Immature natural killer cell (primary cell): Measurements from ENCODE around the gene ATP12A. TPM values are rescaled to one million over a fixed set of nuclear protein-coding genes. Genes with fewer than 3 reads are reported as not detected.

Experiments
- DNase-seq, 3 donors: peaks; one replicate each; pipeline ENCODE4 v3.0.0; 2022; ENCODE audit warnings: mixed read lengths in 1 of 3
- H3K27ac Mint-ChIP-seq, 6 donors: one replicate each; pipeline ENCODE4 v1.8.0; 2020; ENCODE audit warnings: mixed read lengths in 6 of 6, mild to moderate bottlenecking in 5 of 6, inconsistent platforms in 4 of 6, moderate library complexity in 3 of 6
- H3K27me3 Mint-ChIP-seq, 3 donors: one replicate each; pipeline ENCODE4 v1.8.0; 2020 to 2021; ENCODE audit warnings: low read depth in 3 of 3, mild to moderate bottlenecking in 3 of 3, mixed read lengths in 3 of 3, moderate library complexity in 3 of 3, inconsistent platforms in 1 of 3
- H3K36me3 Mint-ChIP-seq, 3 donors: one replicate each; pipeline ENCODE4 v1.8.0; 2020; ENCODE audit warnings: mixed read lengths in 3 of 3, inconsistent platforms in 2 of 3, mild to moderate bottlenecking in 2 of 3
- H3K4me1 Mint-ChIP-seq, 2 donors: one replicate each; pipeline ENCODE4 v1.8.0; 2020; ENCODE audit warnings: inconsistent platforms in 2 of 2, mild to moderate bottlenecking in 2 of 2, mixed read lengths in 2 of 2, moderate library complexity in 1 of 2
- H3K4me3 Mint-ChIP-seq, 5 donors: one replicate each; pipeline ENCODE4 v1.8.0; 2020; ENCODE audit warnings: mild to moderate bottlenecking in 5 of 5, mixed read lengths in 5 of 5, inconsistent platforms in 3 of 5, moderate library complexity in 3 of 5
- H3K9me3 Mint-ChIP-seq, 6 donors: one replicate each; pipeline ENCODE4 v1.8.0; 2020; ENCODE audit warnings: mild to moderate bottlenecking in 6 of 6, mixed read lengths in 6 of 6, inconsistent platforms in 4 of 6, moderate library complexity in 3 of 6
- polyA plus RNA-seq, 3 donors: library from polyadenylated mRNA; unstranded; fragments of 300-500 nt; fragmentation: Illumina TruSeq; gene quantifications; one replicate each; pipeline ENCODE4 v1.2.3, GENCODE V29; 2021

Gene ATP12A
- polyA plus RNA-seq, 3 donors from 2014 or later = not detected

DNA sequence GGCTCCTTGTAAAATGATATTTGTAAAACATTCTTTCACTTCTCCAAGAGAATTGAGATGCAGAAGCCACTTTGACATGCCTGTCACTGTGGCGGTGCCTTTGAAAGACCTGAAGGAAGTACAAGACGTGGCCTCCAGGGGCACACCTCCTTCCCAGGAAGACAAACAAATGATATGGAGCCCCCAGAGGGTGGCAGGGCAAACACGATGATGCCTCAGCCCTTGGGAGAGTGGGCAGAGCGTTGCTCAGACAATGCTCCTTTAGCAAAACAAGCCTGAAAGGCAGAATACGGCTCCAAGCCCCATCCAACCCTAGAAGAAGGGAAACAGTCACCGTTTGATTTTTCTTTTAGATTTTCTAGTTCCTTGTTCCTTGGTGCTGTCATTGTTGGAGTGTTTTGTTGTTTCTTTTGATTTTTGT lies 9.2 kb upstream of the ATP12A start:
- H3K36me3 Mint-ChIP-seq = no peaks in the 10 kb centered on the region
- no peak for DNase-seq

GRCh38 chr13:24671386-24672113 lies 8.7 kb upstream of the ATP12A start:
- no peak overlapping the region for H3K4me3 Mint-ChIP-seq
- peak overlapping the region in 3 of 6 donors; percentile 24 to 67 (median 34) for H3K27ac Mint-ChIP-seq
- DNase-seq = peak; percentile 30 to 44 (median 39)

More for the DNA sequence above, 9.2 kb upstream of the ATP12A start:
- peak overlapping the region in 1 of 6 donors; percentile 34 for H3K27ac Mint-ChIP-seq
- H3K27me3 Mint-ChIP-seq = peaks cover 0 to 5% (median 2%) of the 10 kb centered on the region in 3 donors
- H3K4me3 Mint-ChIP-seq = no peak overlapping the region
- peaks cover 6 to 12% of the 10 kb centered on the region in 2 donors for H3K4me1 Mint-ChIP-seq
- no peaks in the 10 kb centered on the region for H3K9me3 Mint-ChIP-seq

GRCh38 chr13:24672141-24673132 lies 7.8 kb upstream of the ATP12A start:
- no peak for DNase-seq
- Mint-ChIP-seq H3K9me3 (no peaks in the 10 kb centered on the region), H3K27me3 (peaks cover 0 to 7% (median 5%) of the 10 kb centered on the region in 3 donors), H3K27ac (no peak overlapping the region), H3K36me3 (no peaks in the 10 kb centered on the region), H3K4me3 (no peak overlapping the region), H3K4me1 (peaks cover 6 to 12% of the 10 kb centered on the region in 2 donors)

More at GRCh38 chr13:24671386-24672113, 8.7 kb upstream of the ATP12A start:
- Mint-ChIP-seq H3K27me3 (peaks cover 0 to 5% (median 4%) of the 10 kb centered on the region in 3 donors), H3K4me1 (peaks cover 6 to 12% of the 10 kb centered on the region in 2 donors), H3K9me3 (no peaks in the 10 kb centered on the region), H3K36me3 (no peaks in the 10 kb centered on the region)

GRCh38 chr13:24675806-24676570 lies 4.2 kb upstream of the ATP12A start:
- H3K9me3 Mint-ChIP-seq = no peaks in the 10 kb centered on the region
- DNase-seq = no peak
- peaks cover 10 to 16% of the 10 kb centered on the region in 2 donors for H3K4me1 Mint-ChIP-seq
- H3K27ac Mint-ChIP-seq = no peak overlapping the region
- H3K4me3 Mint-ChIP-seq = no peak overlapping the region
- H3K36me3 Mint-ChIP-seq = no peaks in the 10 kb centered on the region
- peaks cover 3 to 15% (median 13%) of the 10 kb centered on the region in 3 donors for H3K27me3 Mint-ChIP-seq

DNA sequence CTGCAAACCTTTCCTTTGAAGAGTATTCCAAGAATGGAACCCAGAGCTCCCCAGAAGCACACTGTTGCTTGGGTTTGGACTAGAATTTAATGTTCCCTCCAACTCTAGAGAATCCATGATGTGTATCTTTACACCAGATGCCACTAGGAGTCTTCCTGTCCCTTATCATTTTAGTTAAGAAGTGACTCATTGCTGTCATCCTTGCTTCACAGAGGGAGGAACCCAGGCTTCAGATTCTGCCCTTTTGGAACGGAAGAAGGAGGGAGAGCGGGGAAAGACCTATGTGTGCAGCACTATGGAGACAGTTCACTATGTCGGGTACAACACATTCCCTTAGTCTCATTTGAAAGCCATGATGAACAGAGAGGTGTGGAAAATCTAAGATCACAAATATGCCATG lies 2.1 kb upstream of the ATP12A start:
- Mint-ChIP-seq H3K4me3 (peak overlapping the region in 2 of 5 donors; percentile 10 to 23), H3K36me3 (no peaks in the 10 kb centered on the region), H3K27ac (no peak overlapping the region), H3K27me3 (peaks cover 8 to 18% (median 15%) of the 10 kb centered on the region in 3 donors), H3K9me3 (no peaks in the 10 kb centered on the region), H3K4me1 (peaks cover 8 to 10% of the 10 kb centered on the region in 2 donors)
- DNase-seq = no peak

- peaks cover 15 to 26% (median 18%) of the 10 kb centered on the region in 3 donors for H3K27me3 Mint-ChIP-seq
- no peak overlapping the region for H3K27ac Mint-ChIP-seq
- no peaks in the 10 kb centered on the region for H3K9me3 Mint-ChIP-seq
These were observed 522 bp upstream of the ATP12A start for GRCh38 chr13:24679686-24680085.

DNA sequence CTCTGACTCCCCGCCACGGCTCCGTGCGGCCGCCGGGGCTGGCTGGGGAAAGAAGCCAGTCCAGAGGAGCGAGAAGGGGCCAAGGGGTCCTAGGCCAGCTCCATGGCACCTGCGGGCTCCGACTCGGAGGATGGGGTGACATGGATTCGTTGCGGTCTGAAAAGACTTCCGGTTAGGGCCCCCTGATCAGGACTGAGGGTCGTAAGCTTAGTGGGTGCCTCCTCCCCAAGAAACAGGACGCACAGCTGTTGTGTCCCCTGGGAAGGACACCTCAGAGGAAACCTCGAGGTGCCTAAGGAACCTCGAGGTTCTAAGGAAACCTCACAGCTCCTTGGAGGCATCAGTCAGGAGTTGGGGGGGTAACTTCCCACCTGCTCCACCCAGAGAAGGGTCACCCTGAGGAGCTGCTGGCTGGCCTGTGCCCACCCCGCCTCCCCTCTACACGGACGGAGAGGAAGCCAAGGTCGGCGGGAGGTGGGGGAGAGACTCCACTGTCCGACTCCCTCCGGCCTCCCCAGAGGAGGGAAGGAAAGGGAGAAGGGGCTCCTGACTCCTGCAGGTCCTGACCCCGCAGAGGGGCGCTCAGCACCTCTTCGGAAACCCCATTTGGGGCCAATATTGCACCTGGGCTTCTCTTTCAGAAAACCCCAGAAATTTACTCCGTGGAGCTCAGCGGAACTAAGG lies 855 bp downstream of the ATP12A start:
- Mint-ChIP-seq H3K27ac (no peak overlapping the region), H3K36me3 (no peaks in the 10 kb centered on the region), H3K4me3 (peak overlapping the region in 3 of 5 donors; percentile 13 to 47 (median 27)), H3K4me1 (peaks cover 35 to 37% of the 10 kb centered on the region in 2 donors), H3K9me3 (no peaks in the 10 kb centered on the region), H3K27me3 (peaks cover 19 to 26% (median 21%) of the 10 kb centered on the region in 3 donors)
- no peak for DNase-seq

More at GRCh38 chr13:24679686-24680085, 522 bp upstream of the ATP12A start:
- no peak for DNase-seq
- Mint-ChIP-seq H3K4me3 (peak overlapping the region; percentile 19 to 57 (median 34)), H3K4me1 (peaks cover 23 to 25% of the 10 kb centered on the region in 2 donors), H3K36me3 (no peaks in the 10 kb centered on the region)

DNA sequence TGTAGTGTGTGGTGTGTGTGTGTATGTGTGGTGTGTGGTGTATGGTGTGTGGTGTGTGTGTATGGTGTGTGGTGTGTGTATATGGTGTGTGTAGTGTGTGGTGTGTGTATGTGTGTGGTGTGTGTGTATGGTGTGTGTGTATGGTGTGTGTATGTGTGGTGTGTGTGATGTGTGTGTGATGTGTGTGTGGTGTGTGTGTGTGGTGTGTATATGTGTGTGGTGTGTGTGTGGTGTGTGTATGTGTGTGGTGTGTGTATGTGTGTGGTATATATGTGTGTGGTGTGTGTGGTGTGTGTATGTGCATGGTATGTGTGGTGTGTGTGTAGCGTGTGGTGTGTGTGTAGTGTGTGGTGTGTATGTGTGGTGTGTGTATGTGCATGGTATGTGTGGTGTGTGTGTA lies 1.7 kb downstream of the ATP12A start:
- Mint-ChIP-seq H3K36me3 (no peaks in the 10 kb centered on the region), H3K4me3 (peak overlapping the region in 1 of 5 donors; percentile 0), H3K9me3 (no peaks in the 10 kb centered on the region), H3K4me1 (peaks cover 35 to 37% of the 10 kb centered on the region in 2 donors), H3K27me3 (peaks cover 19 to 26% (median 21%) of the 10 kb centered on the region in 3 donors), H3K27ac (peak overlapping the region in 3 of 6 donors; percentile 53 to 65 (median 58))
- no peak for DNase-seq

- no peak overlapping the region for H3K4me3 Mint-ChIP-seq
- H3K4me1 Mint-ChIP-seq = peaks cover 35 to 37% of the 10 kb centered on the region in 2 donors
- H3K9me3 Mint-ChIP-seq = no peaks in the 10 kb centered on the region
- peaks cover 21 to 26% (median 21%) of the 10 kb centered on the region in 3 donors for H3K27me3 Mint-ChIP-seq
- peak overlapping the region in 2 of 6 donors; percentile 58 to 65 for H3K27ac Mint-ChIP-seq
- H3K36me3 Mint-ChIP-seq = no peaks in the 10 kb centered on the region
- no peak for DNase-seq
These were observed 2.1 kb downstream of the ATP12A start for GRCh38 chr13:24682353-24682752.

GRCh38 chr13:24683351-24683750 lies 3.1 kb downstream of the ATP12A start:
- peaks cover 35 to 37% of the 10 kb centered on the region in 2 donors for H3K4me1 Mint-ChIP-seq
- no peaks in the 10 kb centered on the region for H3K36me3 Mint-ChIP-seq
- peak overlapping the region in 1 of 5 donors; percentile 48 for H3K4me3 Mint-ChIP-seq
- no peak for DNase-seq
- peak overlapping the region in 1 of 6 donors; percentile 16 for H3K27ac Mint-ChIP-seq
- H3K9me3 Mint-ChIP-seq = no peaks in the 10 kb centered on the region
- H3K27me3 Mint-ChIP-seq = peaks cover 19 to 25% (median 22%) of the 10 kb centered on the region in 3 donors

DNA sequence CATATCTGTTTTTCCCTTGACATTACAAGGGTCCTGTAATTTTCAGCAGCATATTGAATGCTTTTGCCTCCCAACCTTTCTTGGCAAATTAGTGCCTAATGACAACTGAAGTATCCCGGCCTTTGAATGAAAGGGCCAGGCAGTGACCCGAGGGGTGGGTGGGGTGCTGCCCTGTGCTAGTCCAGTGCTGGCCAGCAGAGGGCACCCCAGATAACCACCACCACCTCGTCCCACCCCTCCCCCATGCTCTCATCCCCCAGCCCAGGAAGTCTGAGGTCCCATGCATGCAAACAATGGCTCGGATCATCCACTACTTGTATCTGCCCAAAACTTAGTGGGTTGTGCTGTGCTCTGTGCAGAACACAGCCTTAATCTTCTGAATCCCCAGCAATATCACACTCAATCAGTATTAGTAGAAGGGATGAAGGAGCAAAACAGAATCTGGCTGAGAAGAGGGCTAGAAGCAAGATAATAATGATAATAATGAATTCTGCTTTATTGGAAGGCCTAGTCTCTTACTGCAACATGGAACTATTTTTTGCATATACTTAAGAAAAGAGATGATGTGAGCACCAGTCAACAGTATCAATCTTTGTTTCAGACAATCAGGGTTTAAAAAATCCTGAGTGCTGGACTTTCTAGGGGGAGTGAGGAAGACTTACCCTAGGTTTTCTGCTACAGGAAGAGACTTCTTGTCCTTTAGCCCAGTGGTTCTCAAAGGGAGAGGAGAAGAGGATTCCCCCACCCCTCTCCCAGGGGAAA lies 3.8 kb downstream of the ATP12A start:
- Mint-ChIP-seq H3K9me3 (no peaks in the 10 kb centered on the region), H3K27me3 (peaks cover 20 to 30% (median 21%) of the 10 kb centered on the region in 3 donors), H3K27ac (peak overlapping the region; percentile 2 to 58 (median 35)), H3K4me1 (peaks cover 35 to 37% of the 10 kb centered on the region in 2 donors), H3K4me3 (peak overlapping the region; percentile 40 to 69 (median 60)), H3K36me3 (no peaks in the 10 kb centered on the region)
- peak; percentile 49 to 57 (median 52) for DNase-seq

GRCh38 chr13:24684600-24684998 lies 4.4 kb downstream of the ATP12A start:
- peaks cover 33% of the 10 kb centered on the region in 2 donors for H3K4me1 Mint-ChIP-seq
- peak overlapping the region; percentile 40 to 69 (median 60) for H3K4me3 Mint-ChIP-seq

More at GRCh38 chr13:24684600-24684998, 4.4 kb downstream of the ATP12A start:
- Mint-ChIP-seq H3K27ac (peak overlapping the region; percentile 2 to 58 (median 35)), H3K27me3 (peaks cover 16 to 27% (median 21%) of the 10 kb centered on the region in 3 donors), H3K9me3 (no peaks in the 10 kb centered on the region), H3K36me3 (no peaks in the 10 kb centered on the region)
- peak; percentile 53 to 60 (median 56) for DNase-seq
